Cardiac fibroblast (primary cell): ENCODE data around the gene PRKACA.

Source experiments
- DNase-seq, 2 donors: peaks; one replicate each; pipeline versions ENCODE4 v3.0.0 to v3.0.0-alpha.2; 2010; ENCODE audit warnings: low read depth in 2 of 2
- H3K4me3 ChIP-seq, 2 donors: replicated peaks in 1 of 2; 1 replicate in 1 of 2; 2 replicates in 1 of 2; pipeline ENCODE4 v1.5.1; 2011; ENCODE audit warnings: low read depth in 2 of 2, low read length in 2 of 2, mild to moderate bottlenecking in 2 of 2, moderate library complexity in 1 of 2
- CTCF ChIP-seq: IDR thresholded peaks from one replicate; pipeline ENCODE4 v1.5.1; 2011; ENCODE audit warnings: low read depth, mild to moderate bottlenecking, low read length, inconsistent platforms

Gene PRKACA

DNA sequence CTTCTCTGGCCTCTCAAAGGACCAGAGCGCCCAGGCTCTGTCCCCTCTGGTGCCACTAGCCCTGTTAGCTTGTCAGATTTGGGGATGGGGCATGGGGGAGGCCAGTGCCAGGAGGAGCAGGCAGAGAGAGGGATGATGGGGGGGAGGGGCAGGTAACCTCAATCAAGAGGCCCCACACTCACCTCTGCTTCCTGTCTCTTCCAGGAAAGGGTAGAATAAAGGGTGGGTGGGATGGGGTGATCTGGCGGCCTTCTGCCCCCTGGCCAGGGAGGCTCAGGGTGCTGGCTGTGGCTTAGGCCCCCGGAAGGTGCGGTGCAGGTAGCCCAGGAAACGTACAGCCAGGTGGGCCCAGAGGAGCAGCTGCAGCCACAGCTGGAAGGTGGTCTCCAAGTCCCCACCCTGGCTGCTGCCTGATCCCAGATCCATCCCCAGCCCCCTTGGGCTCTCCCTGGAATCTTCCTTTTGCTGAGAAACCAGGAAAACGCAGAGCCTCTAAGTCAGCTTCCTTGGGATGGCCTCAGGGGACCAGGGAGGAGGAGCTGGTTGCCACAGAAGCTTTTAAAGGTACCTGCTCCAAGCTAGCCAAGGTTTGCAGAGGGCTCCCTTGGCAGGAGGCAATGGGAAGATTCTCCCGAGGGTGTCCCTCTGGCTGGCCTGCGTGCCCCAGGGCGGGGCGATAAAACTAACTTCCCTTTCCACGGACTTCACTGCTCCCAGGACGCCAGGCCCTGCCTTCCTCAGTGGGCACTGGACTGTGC lies 5.3 kb downstream of the PRKACA start:
- peak overlapping the region; percentile 21 to 26 for H3K4me3 ChIP-seq
- peak; percentile 54 to 57 for DNase-seq
- no peak for TF ChIP-seq CTCF

- H3K4me3 ChIP-seq = no peak overlapping the region
- no peak for DNase-seq
- no peak for TF ChIP-seq CTCF
These were observed 6.1 kb downstream of the PRKACA start for GRCh38 chr19:14111486-14111885.

- H3K4me3 ChIP-seq = no peak overlapping the region
- TF ChIP-seq CTCF = no peak
- DNase-seq = no peak
These were observed 6.9 kb downstream of the PRKACA start for GRCh38 chr19:14110650-14111049.

- no peak for TF ChIP-seq CTCF
- DNase-seq = peak; percentile 59 to 91
- no peak overlapping the region for H3K4me3 ChIP-seq
These were observed 9.7 kb downstream of the PRKACA start for GRCh38 chr19:14107581-14108461.

- TF ChIP-seq CTCF = no peak
- H3K4me3 ChIP-seq = no peak overlapping the region
- DNase-seq = no peak
These were observed 10.7 kb downstream of the PRKACA start for GRCh38 chr19:14106840-14107239.

GRCh38 chr19:14105680-14106079 lies 11.9 kb downstream of the PRKACA start:
- no peak for DNase-seq
- H3K4me3 ChIP-seq = no peak overlapping the region
- no peak for TF ChIP-seq CTCF
